SKM-1 (cell line): ENCODE results near the gene CAPSL.
A peak's percentile ranks its signal among the peaks of the same experiment; 100 is the strongest.
"Not testable (repeated sequence)": the region's sequence is repeated elsewhere in the genome, so short reads cannot be mapped to it uniquely, and the experiment has no call there.

Experiments
- DNase-seq: peaks from one replicate; lab custom pipeline; 2025; ENCODE audit not compliant: unreplicated experiment; lab: John Stamatoyannopoulos, UW

The CAPSL gene

GRCh38 chr5:35877655-35878054 is 60.8 kb downstream of the CAPSL start:
- no peak for DNase-seq

DNA sequence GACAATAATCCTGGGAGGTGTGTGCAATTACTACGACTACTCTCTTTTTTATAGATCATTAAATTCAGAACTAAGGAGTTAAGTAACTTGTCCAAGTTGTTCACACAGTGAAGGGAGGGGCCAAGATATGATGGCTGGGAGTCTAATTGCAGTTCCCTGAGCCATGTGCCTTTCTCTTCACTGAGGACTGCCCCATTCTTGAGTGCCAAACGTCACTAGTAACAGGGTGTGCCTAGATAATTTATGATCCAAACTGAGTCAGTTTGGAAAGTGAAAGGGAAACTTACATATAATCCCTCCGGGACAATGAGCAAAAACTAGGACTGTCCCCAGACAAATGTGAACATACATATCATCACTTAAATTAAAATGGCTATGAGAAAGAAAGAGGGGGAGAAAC is 61.5 kb downstream of the CAPSL start:
- no peak for DNase-seq

DNA sequence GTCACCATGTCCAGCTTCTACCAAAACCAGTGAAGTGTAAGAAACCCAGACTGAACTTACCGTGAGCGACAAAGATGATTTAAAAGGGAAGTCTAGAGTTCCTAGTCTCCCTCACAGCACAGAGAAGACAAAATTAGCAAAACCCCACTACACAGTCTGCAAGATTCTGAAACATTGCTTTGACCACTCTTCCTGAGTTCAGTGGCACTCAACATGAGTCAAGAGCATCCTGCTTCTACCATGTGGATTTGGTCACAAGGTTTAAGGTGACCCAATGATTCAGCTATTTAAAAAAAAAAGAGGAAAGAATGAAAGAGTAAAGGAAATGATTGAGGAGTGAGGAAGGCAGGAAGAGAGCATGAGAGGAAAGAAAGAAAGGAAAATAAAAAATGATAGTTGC is 62.0 kb downstream of the CAPSL start:
- no peak for DNase-seq

DNA sequence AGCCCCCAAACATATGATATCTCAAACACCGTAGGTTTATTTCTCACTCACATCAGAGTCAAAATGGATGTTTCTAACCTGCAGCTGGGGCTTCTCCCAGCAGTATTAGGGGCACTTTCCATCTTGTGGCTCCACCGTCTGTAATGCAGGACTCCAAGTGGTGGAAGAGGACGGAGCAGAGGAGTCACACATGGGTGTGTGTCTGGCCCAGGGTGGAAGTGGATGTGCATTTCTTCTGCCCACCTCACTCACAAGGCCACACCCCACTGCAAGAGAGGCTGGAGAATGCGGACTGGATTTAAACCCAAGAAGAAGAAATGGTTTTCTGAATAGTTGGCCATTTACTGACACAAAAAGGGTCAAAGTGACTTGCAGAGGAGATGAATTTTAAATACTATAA is 67.8 kb downstream of the CAPSL start:
- DNase-seq = no peak

- DNase-seq = no peak
Measured at GRCh38 chr5:35869685-35870277, 68.6 kb downstream of the CAPSL start.

GRCh38 chr5:35867998-35868397 is 70.4 kb downstream of the CAPSL start:
- no peak for DNase-seq

GRCh38 chr5:35863159-35863558 is 75.3 kb downstream of the CAPSL start:
- peak; percentile 49 for DNase-seq

GRCh38 chr5:35862126-35862525 is 76.3 kb downstream of the CAPSL start:
- DNase-seq = no peak

DNA sequence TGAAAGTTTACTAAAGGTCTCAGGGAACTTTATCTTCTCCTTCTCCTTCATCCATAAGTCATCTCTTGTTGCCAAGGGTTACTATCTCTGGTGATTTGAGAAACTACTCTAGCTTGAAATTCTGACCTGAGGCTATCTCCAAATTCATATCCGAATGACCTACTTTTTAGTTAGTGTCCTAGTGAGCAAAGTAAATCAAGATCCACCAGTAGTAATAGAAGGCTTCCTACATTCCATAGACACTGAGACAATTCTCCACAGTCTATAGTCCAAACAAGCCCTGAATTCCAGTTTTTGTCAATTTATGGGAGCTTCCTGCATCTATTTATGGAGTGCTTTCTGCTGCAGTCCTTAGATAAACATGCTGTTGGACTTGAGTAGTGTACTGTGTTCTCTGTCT is 76.7 kb downstream of the CAPSL start:
- no peak for DNase-seq

DNA sequence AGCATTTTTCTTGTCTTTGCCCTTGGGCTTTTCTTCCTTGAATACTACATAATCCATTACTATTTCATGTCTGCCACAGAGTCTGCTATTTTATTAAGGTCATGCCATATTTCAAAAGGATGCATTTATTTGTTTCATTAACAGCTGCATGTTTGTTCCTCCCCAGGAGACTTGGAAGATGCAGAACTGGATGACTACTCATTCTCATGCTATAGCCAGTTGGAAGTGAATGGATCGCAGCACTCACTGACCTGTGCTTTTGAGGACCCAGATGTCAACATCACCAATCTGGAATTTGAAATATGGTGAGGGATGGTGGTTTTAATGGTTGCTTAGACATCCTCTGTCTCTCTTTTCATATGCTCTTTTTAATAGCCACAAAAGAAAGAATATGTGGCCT is 77.7 kb downstream of the CAPSL start:
- DNase-seq = no peak

GRCh38 chr5:35859101-35859661 is 79.2 kb downstream of the CAPSL start:
- DNase-seq = no peak

- no peak for DNase-seq
Measured at GRCh38 chr5:35857606-35858205, 80.7 kb downstream of the CAPSL start.

DNA sequence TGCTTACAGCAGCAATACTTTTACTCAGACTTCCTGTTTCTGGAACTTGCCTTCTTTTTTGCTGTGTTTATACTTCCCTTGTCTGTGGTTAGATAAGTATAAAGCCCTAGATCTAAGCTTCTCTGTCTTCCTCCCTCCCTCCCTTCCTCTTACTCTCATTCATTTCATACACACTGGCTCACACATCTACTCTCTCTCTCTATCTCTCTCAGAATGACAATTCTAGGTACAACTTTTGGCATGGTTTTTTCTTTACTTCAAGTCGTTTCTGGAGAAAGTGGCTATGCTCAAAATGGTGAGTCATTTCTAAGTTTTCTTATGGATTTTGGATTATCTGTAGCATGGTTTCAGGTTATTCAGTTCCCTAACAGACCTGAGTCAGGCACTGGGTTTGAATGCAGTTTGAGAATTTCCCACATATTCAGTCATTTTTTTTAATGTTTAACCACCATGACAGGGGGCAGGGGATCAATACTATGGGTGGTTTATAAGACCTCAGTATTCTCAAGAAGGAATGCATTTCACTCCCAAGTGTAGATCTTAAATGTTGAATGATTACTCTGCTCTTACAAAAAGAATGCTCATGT is 81.6 kb downstream of the CAPSL start, which contains the start of gene IL7R:
IL7R (plus strand) TSS at position 127 of the 587 bp plus-strand sequence; CDS start at position 214, 87 bp downstream.
- DNase-seq = peak; percentile 79

GRCh38 chr5:35856186-35856764 is 82.1 kb downstream of the CAPSL start:
- not testable (repeated sequence) for DNase-seq

DNA sequence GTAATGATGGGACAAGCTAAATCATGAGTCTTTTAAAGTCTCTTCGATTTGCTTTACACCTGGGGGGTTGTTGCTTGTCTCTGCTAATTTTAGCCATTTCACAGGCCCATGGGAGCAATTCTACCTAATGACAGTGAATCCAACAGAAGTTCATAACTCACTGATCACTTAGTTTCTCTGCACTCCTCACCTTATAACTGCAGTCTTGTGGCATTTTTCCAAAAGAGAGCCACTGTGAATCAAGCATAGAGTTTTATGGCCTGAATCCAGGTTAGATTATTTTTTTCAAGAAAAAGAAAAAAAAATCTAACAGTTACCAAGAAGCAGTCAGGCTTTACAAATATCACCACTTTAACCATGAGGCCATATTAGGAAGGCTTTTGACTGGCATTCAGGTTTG is 83.2 kb downstream of the CAPSL start:
- no peak for DNase-seq
